Ammon's horn (tissue), 1 donor: ENCODE data around the gene AHR.

Experiments
- DNase-seq: peaks from one replicate; pipeline ENCODE4 v3.0.0-alpha.2; 2016; ENCODE audit warnings: low spot score

The AHR gene

DNA sequence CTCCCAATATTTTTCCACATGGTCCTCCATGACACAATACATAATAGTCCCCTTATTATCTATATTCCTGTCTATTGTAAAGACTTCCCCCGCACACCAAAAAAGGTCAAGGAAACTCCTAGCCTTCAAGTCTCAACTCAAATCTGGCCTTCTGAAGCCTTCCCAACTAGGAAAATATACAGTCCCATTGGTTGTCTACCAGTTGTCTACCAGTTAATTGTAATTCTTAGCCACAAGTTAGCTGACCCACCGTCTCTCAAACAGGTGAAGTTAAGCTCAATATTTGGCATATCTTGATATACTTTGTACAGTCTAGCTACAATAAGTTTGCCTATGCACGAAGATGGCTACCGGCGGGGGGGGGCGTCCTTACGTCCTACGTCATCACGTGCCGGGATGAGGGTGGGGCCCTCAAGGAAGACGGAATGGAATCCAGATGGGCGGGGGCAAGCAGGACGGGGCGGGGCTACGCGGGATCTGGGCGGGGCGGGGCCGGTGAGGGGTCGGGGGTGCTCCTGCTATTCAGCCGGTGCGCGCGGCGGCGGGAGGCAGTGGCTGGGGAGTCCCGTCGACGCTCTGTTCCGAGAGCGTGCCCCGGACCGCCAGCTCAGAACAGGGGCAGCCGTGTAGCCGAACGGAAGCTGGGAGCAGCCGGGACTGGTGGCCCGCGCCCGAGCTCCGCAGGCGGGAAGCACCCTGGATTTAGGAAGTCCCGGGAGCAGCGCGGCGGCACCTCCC is at the start of gene AHR:
Gene AHR, plus strand, starts transcription at position 551 of the 738 bp plus-strand sequence. CDS start 613 bp downstream, outside the sequence.
- peak; percentile 96 for DNase-seq

DNA sequence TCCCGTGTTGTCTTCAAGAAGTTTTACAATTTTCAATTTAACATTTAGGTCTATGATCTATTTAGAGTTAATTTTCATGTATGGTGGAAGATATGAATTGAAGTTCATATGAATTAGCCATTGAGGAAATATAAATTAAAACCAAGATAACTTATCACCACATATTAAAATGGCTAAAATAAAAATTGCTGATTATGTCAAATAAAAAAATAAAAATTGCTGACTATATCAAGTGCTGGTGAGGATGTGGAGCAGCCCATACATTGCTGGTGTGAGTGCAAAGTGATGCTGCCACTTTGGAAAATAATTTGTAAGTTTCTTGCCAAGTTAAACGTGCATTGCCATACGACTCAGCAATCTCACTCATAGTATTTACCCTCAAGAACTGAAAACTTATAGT is 44.6 kb upstream of the AHR start:
- DNase-seq: no peak

DNA sequence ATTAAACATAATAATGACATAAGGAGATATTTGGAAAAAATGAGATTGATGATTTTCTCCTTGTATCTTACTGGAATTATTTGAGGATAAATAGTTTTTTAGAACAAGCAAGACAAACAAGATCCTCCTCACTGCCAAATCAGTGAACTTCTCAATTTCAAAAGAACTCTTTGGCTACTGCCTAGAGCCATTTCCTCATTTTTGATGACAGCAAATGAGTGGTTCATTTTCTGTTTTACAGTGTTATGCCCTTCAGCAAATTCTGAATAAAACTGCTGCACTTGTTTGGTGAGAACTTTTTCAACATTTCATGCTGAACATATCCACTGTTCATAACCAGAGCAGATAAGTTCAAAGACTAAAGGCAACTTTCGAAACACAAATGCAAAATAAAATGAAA is 42.5 kb upstream of the AHR start:
- DNase-seq: no peak

- DNase-seq: no peak
Measured at GRCh38 chr7:17256375-17256774, 42.1 kb upstream of the AHR start.

GRCh38 chr7:17266565-17266964 is 31.9 kb upstream of the AHR start:
- no peak for DNase-seq

DNA sequence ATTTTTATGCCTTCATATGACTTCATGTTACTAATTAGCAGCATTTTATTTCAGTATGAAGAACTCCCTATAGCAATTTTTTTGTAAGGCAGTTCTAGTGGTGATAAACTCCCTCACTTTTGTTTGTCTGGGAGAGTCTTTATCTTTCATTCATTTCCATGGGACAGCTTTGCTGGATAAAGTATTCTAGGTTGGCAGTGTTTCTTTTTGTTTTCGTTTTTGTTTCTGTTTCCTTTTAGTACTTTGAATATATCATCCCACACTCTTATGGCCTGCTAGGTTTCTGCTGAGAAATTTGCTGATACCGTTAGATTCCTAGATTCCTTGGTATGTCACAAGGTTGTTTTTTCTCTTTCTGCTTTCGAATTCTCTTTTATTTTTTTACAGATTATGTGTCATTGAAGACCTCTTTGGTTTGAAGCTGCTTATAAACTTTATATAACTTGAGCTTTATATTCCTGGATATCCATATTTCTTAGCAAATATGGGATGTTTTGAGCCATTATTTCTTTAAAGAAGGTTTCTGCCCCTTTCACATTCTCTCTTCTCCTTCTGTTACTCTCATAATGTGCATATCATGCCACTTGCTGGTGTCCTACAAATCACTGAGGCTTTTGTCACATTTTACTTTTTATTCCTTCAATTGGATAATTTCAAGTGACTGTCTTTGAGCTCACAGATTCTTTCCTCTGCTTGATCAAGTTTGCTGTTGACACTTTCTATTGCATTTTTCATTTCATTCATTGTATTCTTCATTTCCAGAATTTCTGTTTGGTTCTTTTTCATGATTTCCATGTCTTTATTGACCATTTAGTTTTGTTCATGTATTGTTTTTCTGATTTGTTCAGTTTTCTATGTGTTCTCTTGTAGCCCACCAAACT is 28.9 kb upstream of the AHR start:
- no peak for DNase-seq

DNA sequence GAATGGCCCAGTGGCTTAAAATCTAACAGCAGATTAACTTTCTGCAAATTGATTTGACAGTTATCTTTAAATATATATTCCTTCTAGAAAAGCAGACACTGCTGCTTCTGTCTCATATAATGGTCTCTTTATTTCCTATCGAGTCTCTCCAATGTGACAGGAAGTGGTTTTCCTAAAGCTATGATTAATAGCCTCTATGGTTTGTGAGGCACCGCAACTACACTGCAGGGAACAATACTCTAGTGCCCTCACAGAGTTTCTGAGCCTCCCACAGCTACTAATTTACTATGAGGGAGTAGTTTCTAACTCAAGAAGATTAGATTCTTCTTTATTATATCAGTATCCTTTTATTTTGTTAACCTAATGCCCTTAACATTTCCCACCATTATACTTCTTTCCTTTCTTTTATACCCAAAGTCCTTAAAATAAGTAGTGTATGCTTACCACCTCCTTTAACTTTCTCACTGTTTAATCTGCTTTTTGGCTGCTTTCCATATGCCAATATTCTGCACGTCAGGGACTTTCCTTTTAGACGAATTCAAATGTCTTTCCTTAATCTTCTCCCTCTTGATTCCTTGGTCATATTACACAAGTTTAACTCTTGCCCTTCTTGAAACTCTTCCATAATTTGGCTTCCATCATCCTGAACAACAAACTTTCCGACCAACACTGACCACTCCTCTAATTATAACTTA is 23.8 kb upstream of the AHR start:
- DNase-seq: no peak

DNA sequence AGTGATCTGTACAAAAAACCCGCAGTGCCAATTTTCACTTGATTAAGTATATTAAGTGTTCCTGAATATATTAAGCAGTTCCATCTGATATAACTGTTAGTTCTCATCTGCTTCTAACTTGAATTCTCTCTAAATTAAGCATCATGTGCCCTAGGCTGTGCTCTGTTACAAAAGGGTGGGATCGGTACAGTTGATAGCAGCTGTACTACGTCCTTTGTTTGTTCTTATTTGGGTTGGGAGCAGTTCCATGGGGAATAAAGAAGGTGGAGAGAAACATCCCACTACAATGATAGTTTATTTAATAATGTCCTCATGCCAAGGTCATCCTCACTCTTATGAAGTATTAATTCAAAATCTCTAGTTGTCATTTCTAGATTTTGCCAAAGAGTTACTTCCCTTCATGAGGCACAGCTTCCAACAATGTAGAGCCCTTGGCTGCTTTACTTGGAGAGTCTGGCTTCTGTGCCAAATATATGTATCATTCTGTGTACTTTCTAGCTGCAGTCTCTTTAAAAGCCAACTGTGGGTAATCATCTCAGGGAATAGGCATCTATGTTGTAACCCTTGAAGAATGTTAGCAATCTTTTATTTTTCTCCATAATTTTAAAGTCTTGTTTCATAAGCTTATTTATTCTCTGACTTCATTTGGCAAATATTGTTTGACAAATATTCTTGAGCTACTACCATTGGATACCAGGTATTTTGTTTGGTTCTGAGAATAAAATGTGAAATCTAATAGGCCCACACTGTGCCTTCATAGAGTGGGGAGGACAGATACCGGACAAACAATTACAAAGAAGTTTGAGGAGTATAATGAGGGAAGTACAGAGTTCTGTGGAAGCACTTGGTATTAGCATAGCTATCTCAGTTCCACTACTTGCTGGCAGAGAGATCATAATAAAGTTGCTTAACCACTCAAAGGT is 22.4 kb upstream of the AHR start:
- no peak for DNase-seq

DNA sequence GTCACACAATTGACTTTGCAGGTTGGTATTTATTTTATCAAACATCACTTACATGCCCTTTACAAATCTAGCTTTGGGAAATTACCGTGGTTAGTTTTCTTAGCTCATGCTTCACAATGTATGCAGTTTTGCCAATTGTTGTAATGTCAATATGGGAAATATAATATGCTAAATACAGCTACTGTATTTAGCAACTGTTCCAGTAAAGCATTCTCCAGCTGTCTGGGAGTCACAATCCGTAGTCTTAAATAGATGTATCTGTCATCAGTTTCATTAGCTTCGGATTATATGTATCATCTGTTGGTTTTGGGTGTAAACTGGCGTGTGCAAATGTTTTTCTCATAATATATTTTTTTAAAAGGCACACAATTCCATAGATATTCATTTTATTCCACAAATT is 19.4 kb upstream of the AHR start:
- DNase-seq: no peak

GRCh38 chr7:17289074-17289645 is 9.3 kb upstream of the AHR start:
- DNase-seq: no peak

DNA sequence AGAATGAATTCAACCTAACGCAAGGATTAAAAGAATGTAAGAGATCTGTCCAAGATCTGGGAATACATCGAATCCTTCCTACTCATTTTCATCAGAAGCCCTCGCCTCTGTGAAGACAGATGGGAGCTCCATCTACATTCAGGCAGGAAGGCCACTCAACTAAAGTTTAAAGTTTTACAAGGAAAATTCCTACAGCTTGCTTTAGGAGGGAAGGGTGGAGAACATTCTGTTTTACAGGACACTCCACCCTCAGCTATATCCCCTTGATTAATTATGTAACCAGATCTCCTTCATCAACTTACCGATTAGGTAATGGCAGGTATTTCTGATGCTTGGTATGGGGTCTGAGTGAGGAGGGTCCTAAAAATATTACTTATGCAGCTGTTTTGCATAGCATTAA is 5.6 kb upstream of the AHR start:
- no peak for DNase-seq

DNA sequence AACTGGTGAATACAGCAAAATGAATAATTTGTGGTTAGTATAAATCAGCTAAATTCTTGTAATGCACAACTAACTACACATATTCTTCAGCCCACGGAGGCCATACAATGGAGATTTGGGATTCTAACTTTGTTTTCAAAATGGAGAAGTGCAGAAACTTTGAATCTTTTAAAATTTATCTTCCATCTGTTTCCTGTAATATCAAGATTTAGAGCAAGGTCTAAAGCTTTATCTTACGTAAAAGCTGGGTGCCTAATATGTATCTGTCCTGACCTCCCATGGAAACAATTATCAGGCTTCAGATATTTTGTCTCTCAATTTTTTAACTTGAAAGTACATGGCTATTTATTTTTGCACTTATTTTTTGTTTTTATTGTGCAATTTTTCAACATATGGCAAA is 5.0 kb upstream of the AHR start:
- DNase-seq: no peak

- peak; percentile 43 for DNase-seq
Measured at GRCh38 chr7:17297243-17297642, 1.2 kb upstream of the AHR start.

DNA sequence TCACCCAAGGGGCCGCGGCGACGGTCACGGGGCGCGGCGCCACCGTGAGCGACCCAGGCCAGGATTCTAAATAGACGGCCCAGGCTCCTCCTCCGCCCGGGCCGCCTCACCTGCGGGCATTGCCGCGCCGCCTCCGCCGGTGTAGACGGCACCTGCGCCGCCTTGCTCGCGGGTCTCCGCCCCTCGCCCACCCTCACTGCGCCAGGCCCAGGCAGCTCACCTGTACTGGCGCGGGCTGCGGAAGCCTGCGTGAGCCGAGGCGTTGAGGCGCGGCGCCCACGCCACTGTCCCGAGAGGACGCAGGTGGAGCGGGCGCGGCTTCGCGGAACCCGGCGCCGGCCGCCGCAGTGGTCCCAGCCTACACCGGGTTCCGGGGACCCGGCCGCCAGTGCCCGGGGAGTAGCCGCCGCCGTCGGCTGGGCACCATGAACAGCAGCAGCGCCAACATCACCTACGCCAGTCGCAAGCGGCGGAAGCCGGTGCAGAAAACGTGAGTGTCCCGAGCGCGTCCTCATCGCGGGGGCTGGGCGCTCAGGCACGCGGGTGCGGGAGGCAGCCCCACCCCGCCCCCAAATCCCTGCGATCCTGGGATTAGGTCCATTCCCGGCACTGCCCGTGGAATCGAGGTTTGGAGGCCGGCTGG is 509 bp downstream of the AHR start:
- peak; percentile 18 for DNase-seq

- peak; percentile 24 for DNase-seq
Measured at GRCh38 chr7:17299483-17299991, 1.1 kb downstream of the AHR start.

DNA sequence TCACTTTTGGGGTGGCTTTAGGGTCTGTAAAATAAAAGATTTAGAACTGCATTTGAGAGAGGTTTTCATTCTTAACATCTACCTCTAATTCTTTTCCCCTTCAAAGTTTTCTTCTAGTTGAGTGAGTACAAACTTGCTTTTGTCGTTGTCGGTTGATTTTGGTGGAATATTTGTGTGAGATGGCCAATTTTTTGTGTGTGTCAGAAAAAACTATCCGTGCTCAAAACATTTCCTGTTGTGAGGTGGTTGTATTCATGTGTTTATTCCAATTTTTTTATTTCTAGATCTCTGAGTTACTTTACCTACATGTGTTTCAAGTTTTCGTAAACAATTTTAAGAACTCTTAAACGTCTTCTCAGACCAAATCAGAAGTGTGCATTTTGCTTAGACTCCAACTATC is 1.6 kb downstream of the AHR start:
- DNase-seq: no peak

GRCh38 chr7:17300437-17300836 is 2.0 kb downstream of the AHR start:
- no peak for DNase-seq

DNA sequence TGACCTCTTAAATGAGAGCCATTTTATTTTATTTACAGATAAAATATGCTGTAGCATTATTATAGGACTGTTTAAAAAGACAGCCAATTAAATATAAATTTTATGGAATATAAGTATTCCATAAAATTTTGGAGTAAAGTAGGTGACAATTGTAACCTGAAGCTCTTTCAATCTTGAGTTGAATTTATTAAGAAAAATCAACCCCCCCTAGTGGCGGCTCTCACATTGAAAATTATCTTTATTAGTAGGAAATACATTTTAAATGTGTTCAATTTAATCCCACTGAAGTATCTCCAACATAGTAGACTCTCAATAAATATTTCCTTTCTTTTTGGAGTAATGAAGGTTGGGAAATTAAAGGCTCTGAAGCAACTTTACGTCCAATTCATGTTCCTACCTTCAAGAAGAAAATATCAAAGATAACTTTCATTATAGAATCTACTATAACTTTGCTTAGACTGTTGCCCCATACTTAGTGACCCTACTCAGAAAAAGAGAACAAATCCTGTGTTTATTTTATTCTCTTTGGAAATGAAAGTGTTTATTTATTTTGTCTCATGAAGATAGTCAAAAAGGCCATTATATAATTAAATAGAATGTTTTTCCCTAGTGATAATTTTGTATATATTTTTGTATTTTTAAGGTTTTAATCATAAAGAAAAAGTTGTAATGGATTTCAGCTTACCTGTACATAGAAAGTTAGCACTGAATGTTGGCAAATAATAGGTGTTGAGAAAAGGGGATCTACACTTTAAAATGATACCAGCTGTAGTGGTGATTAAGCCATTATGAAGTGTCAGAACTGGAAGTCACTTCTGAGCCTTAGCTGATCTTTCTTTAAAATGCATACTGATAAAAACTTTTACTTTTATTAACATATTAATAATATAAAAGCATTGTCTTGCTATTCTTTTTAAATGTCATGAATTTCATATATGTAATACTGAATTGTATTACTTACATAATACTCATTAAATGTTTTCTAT is 3.3 kb downstream of the AHR start:
- DNase-seq: no peak

- peak; percentile 58 for DNase-seq
Measured at GRCh38 chr7:17302575-17303142, 4.2 kb downstream of the AHR start.
